Kidney tubule cell (primary cell): Measurements from ENCODE around the gene OPRL1.
"Not testable (repeated sequence)": the region's sequence is repeated elsewhere in the genome, so short reads cannot be mapped to it uniquely, and the experiment has no call there.

Experiments used
- DNase-seq: peaks from one replicate; pipeline ENCODE4 v3.0.0-alpha.2; 2018; ENCODE audit warnings: low spot score

The OPRL1 gene

DNA sequence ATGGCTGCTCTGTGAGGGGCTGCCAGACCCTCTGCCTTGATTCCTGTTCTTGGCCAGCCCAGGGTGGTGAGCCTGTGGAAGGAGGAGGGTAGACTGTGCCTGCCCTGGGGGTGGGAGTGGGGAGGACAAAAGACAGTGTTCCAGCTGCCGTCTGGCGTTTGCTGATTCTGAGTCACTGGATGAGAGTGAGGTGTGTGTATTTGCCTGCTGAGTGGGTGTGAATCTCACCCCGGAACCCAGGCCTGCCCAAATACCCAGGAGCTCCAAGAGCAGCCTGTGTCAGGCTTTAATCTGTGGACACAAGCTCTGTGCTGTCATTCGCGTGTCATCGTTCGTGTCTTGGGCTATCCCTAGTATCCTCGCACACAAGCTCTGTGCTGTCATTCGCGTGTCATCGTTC, 6.9 kb downstream of the OPRL1 start:
- DNase-seq, result no peak

GRCh38 chr20:64087226-64087825, 7.4 kb downstream of the OPRL1 start:
- not testable (repeated sequence) for DNase-seq

DNA sequence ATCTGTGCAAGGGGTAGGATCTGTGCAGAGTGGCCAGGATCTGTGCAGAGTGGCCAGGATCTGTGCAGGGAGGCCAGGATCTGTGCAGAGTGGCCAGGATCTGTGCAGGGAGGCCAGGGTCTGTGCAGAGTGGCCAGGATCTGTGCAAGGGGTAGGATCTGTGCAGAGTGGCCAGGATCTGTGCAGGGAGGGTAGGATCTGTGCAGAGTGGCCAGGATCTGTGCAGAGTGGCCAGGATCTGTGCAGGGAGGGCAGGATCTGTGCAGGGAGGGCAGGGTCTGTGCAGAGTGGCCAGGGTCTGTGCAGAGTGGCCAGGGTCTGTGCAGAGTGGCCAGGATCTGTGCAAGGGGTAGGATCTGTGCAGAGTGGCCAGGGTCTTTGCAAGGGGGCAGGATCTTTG, 8.7 kb downstream of the OPRL1 start:
- not testable (repeated sequence) for DNase-seq

GRCh38 chr20:64090165-64090564, 10.3 kb downstream of the OPRL1 start:
- no peak for DNase-seq

DNA sequence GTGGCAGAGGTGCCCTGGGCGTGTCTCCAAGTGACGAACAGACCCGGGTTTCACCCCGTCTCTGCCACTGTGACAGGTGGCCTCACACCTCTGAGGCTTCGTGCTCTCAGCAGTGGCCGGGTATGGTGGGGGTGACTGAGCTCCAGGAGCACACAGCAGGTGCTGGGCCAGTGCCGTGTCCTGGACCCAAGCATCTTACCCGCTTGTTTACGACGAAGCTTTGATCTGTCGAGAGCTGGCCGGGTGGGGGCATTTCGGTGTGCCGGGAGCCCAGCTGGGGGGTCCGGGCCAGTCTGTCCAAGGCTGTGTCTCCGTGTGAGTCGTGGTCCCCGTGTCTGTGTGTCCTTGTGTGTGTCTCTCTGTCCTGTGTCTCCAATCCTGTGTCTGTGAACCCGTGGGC, 11.5 kb downstream of the OPRL1 start:
- DNase-seq, result no peak

- DNase-seq, result no peak
Measured at GRCh38 chr20:64091770-64092169, 11.9 kb downstream of the OPRL1 start.

- DNase-seq, result no peak
Measured at GRCh38 chr20:64092258-64093012, 12.6 kb downstream of the OPRL1 start.

GRCh38 chr20:64093013-64093503, 13.2 kb downstream of the OPRL1 start:
- no peak for DNase-seq

GRCh38 chr20:64095455-64095854, 15.6 kb downstream of the OPRL1 start:
- no peak for DNase-seq

GRCh38 chr20:64095927-64096326, 16.0 kb downstream of the OPRL1 start:
- DNase-seq, result no peak

DNA sequence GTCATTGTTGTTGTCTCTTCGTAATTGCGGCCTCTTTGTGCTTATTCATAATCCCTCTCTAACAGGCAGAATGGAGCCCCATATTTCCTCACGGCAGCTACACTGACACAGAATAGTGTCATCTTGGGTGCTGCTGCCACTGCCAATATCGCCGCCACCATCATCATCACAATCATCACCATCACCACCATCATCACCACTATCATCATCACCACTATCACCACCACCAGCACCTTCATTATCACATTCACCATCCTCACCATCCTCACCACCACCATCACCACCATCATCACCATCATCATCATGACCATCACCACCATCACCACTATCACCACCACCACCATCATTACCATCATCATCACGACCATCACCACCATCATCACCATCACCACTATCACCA, 16.7 kb downstream of the OPRL1 start:
- no peak for DNase-seq

- no peak for DNase-seq
Measured at GRCh38 chr20:64098471-64099013, 18.7 kb downstream of the OPRL1 start.

DNA sequence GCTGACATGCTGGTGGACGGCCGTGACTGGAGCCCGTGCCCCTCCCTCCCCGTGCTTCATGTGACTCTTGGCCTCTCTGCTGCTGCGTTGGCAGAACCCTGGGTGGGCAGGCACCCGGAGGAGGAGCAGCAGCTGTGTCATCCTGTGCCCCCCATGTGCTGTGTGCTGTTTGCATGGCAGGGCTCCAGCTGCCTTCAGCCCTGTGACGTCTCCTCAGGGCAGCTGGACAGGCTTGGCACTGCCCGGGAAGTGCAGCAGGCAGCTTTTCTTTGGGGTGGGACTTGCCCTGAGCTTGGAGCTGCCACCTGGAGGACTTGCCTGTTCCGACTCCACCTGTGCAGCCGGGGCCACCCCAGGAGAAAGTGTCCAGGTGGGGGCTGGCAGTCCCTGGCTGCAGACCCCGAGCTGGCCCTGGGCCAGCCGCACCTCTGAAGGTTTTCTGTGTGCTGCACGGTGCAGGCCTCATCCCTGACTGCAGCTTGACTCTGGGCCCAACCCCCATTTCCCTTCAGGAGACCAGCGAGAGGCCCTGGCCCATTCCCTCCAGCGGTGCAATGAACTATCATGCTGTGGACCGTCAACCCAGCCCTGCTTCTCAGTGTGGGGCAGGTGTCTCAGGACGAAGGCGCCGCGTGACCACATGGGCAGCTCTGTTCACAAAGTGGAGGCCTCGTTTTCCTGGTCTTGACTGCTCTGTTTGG, 19.4 kb downstream of the OPRL1 start:
- no peak for DNase-seq

DNA sequence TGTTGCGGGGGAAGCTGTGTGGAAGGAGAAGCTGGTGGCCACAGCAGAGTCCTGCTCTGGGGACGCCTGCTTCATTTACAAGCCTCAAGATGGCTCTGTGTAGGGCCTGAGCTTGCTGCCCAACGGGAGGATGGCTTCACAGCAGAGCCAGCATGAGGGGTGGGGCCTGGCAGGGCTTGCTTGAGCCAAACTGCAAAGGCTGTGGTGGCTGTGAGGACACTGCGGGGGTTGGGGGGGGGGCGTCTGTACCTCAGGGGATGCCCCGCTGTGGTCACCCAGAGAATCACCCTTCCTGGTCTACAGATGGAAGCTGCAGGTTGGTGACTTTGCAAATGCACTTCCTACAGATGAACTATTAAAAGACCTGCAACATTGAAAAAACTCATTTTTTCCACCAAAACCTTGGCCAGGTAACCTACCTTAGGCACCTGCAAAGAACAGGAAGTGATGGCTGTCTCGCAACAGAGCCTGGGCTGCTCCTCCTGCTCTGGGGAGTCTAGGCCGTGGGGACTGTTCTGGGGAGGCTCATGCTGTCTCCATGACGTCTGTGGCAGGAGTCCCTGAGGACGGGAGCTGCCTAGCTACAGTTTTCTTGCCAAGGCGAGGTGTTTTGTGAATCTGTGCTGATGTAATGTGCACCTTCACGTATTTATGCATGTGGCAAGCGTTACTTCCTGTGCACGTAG, 20.1 kb downstream of the OPRL1 start:
- DNase-seq, result no peak

DNA sequence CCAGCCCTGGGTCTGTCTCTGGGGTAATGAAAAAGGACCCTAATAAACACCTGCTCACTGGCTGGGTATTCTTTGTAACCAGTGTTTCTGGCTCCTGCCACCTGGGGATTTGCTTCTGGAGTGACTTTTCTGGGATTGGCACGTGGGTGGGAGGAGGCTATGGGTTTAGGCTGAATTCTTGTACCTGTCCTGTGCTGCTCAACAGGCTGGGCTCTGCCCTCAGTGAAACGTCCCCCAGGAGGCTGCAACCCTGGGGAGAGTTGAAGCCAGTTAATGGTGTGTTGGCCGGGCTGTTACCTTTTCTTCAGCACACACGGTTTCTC, 20.6 kb downstream of the OPRL1 start:
- no peak for DNase-seq

- DNase-seq, result no peak
Measured at GRCh38 chr20:64100946-64101688, 21.2 kb downstream of the OPRL1 start.

DNA sequence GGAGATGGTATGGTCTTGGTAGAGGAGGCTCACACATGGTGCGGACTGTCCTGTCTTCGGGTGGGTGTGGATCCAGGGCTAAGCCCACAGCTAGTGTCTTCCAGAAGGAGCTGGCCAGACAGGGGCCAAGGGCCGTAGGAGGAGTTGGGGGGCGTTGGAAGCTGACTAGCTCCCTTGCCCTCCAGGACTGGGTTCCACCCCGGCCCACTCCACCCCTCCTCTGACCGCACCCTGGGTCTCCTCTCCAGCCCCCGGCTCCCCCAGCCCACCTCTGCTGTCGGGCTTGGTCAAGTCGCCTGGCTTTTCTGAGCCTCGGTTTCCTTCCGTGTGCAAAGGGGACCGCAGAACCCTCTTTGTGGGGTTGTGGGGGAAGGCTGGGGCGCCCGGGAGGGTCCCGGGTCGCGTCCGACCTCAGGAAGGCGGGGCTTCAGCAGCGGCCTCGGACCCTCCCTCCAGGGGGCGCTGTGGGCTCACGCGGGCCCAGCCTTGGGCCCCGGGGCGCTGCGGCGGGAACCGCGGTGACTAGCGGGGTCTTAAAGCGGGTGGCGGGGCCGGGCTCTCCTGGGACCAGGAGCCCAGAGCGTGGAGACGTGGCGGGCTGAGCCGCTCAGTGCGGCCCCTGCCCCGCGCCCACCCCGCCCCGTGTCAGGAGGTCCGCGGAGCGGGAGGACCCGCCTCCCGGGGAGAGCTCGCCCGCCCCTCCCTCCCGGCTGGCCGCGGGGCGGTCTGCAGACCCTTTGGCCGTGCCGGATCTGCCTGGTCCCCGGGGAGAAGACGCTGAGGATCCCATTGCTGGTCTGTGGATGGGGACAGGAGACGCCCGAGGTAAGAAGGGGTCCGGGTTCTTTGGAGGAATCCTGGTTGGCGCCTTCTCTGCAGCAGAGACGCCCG, 22.1 kb downstream of the OPRL1 start:
- DNase-seq, result no peak

GRCh38 chr20:64102647-64103354, 22.9 kb downstream of the OPRL1 start:
- no peak for DNase-seq

DNA sequence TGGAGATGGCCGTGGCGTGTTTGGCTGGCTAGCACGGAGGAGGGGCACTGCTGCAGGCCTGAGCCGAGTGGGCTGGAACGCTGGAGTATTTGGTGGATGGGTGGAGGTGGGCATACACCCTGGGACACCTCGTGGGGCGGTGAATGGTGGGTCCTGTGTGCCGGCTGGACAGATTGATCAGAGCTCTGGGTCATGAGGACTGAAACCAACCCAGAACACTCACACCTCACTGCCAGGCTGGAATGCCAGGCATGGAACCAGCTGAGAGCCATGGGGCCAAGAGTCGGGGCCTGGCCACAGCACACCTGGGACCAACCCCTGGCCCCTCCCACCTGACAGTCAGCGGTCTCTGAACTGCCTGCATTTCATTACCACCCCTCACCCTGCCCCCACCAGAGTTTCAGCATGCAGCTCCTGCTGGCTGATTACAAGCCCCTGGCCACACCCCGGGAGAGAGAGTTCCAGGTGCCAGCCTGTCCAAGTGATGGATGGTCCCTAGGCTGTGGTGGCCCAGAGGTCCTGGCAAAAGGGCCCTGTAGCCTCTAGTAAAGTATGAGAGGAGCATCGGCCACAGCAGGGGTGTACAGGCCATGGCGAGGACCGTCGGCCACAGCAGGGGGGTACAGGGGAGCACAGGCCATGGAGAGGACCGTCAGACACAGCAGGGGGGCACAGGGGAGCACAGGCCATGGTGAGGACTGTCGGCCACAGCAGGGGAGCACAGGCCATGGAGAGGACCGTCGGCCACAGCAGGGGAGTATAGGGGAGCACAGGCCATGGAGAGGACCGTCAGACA, 24.2 kb downstream of the OPRL1 start:
- no peak for DNase-seq
